H1 (cell line): ENCODE data around the gene NUMB. TPM values are rescaled to one million over a fixed set of nuclear protein-coding genes. Genes with fewer than 3 reads are reported as not detected.

Source experiments
- BCL11A ChIP-seq, 2 experiments: IDR thresholded peaks; one replicate each; pipeline ENCODE4 v1.6.1; 2011; ENCODE audit warnings: low read depth in 2 of 2, low read length in 2 of 2, mild to moderate bottlenecking in 2 of 2
- CBX8 ChIP-seq: fragments of 300-800, 300-1000 bp; sonication (generic); IDR thresholded peaks from 2 replicates; pipeline ENCODE4 v1.7.1; 2016; ENCODE audit warnings: low read depth, low read length, borderline replicate concordance
- CTBP2 ChIP-seq: IDR thresholded peaks from 2 replicates; pipeline ENCODE4 v1.7.0; 2011; ENCODE audit warnings: borderline replicate concordance, mild to moderate bottlenecking, moderate library complexity, mixed read lengths, low read length; ENCODE audit not compliant: insufficient read depth, insufficient read length
- GABPA ChIP-seq: IDR thresholded peaks from 2 replicates; pipeline ENCODE4 v1.6.1; 2011; ENCODE audit warnings: mild to moderate bottlenecking, low read length, moderate library complexity, borderline replicate concordance; ENCODE audit not compliant: insufficient read depth
- KDM1A ChIP-seq: fragments of 200-600, 300-600 bp; sonication (generic); IDR thresholded peaks from 2 replicates; pipeline ENCODE4 v1.7.1; 2016; ENCODE audit warnings: mild to moderate bottlenecking, low read length, borderline replicate concordance
- SIRT6 ChIP-seq: IDR thresholded peaks from one replicate; pipeline ENCODE4 v1.7.1; 2012; ENCODE audit warnings: low read length, inconsistent platforms
- SIX5 ChIP-seq: IDR thresholded peaks from 2 replicates; pipeline ENCODE4 v1.6.1; 2011; ENCODE audit warnings: mild to moderate bottlenecking, low read depth, low read length
- SRF ChIP-seq: IDR thresholded peaks from 2 replicates; pipeline ENCODE4 v1.6.1; 2011; ENCODE audit warnings: mild to moderate bottlenecking, low read depth, low read length, moderate library complexity
- polyA plus RNA-seq, 7 experiments: library from polyadenylated mRNA; depleted of rRNA in 3 of 7; stranded (reverse) in 5 of 7; unstranded in 2 of 7; fragments of >200 nt in 5 of 7; fragments of 200-250 nt in 2 of 7; gene quantifications; 1 replicate in 5 of 7; 2 replicates in 1 of 7; 4 replicates in 1 of 7; pipeline versions ENCODE4 v1.2.1 to v1.2.3, GENCODE V29; 2011 to 2013; ENCODE audit warnings: missing spikeins in 2 of 7, mixed read lengths in 2 of 7
- total RNA-seq: library from RNA; stranded (reverse); fragmentation: NEBNext Ultra II Directional; extraction: Animal tissue kit (Norgen Biotek cat#: 25700); gene quantifications from 2 replicates; pipeline ENCODE4 v1.2.1, GENCODE V29; 2021
- TF ChIP-seq, protein P1 (sequence below): IDR thresholded peaks from 2 replicates; pipeline ENCODE4 v1.6.1; 2012; ENCODE audit warnings: inconsistent platforms

Gene NUMB
- total and polyA plus RNA-seq, 2 of the 8 experiments (the other 6 are each of a cell fraction or from before 2014, with no cell fraction given): 54.3 to 78.1 TPM

DNA sequence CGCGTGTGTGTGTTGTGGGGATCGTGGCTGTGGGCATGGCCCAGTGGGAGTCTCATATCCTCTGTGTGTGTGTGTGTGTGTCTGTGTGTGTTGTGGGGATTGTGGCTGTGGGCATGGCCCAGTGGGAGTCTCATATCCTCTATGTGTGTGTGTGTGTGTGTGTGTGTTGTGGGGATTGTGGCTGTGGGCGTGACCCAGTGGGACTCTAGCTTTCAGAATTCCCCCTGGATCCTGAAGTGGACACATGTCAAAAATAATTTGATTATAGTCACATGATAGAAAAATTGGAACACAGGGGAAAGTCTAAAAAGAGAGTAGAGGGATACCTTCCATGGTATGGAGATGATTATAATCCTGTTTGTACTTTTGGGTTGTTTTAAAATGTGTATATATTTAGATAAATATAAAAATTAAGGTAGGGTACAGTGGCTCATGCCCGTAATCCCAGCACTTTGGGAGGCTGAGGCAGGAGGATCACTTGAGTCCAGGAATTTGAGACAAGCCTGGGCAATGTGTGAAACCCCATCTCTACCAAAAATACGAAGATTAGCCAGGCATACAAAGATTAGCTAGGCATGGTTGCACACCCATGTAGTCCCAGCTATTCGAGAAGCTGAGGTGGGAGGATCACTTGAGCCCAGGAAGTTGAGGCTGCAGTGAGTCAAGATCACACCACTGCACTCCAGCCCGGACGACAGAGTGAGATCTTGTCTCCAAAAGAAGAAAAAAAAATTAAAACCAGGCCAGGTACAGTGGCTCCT, 210.1 kb downstream of the NUMB start (continued):
- TF ChIP-seq KDM1A (no peak), SIRT6 (no peak), CTBP2 (no peak), GABPA (no peak), CBX8 (no peak), SIX5 (no peak), SRF (no peak), BCL11A (IDR thresholded peaks at IDR 0.05; ENCODE audit: low read depth in 2 of 2, low read length in 2 of 2) (no peak)
- TF ChIP-seq, protein P1, sequence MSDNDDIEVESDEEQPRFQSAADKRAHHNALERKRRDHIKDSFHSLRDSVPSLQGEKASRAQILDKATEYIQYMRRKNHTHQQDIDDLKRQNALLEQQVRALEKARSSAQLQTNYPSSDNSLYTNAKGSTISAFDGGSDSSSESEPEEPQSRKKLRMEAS: no peak
